ENCODE results near the gene TIGD4. TPM values are rescaled to one million over a fixed set of nuclear protein-coding genes. Genes with fewer than 3 reads are reported as not detected.

Gene TIGD4
- total RNA-seq: under 1 TPM in 2 of 4 donors, not detected in 2; 0.57 to 0.94 TPM

- Histone ChIP-seq H3K36me3 (no peaks in the 10 kb centered on the region), H3K9me3 (no peaks in the 10 kb centered on the region), H3K27me3 (no peaks in the 10 kb centered on the region), H3K4me1 (peaks cover 0 to 26% (median 0%) of the 10 kb centered on the region in 4 donors), H3K4me3 (peak within 1 kb of the TSS; percentile 69 to 85 (median 74)), H3K27ac (peak within 1 kb of the TSS; percentile 83 to 89 (median 87))
- peak; percentile 92 to 98 (median 98) for DNase-seq
- TF ChIP-seq POLR2A (IDR thresholded peaks at IDR 0.05): peak; percentile 45 to 73
- TF ChIP-seq, protein P1, sequence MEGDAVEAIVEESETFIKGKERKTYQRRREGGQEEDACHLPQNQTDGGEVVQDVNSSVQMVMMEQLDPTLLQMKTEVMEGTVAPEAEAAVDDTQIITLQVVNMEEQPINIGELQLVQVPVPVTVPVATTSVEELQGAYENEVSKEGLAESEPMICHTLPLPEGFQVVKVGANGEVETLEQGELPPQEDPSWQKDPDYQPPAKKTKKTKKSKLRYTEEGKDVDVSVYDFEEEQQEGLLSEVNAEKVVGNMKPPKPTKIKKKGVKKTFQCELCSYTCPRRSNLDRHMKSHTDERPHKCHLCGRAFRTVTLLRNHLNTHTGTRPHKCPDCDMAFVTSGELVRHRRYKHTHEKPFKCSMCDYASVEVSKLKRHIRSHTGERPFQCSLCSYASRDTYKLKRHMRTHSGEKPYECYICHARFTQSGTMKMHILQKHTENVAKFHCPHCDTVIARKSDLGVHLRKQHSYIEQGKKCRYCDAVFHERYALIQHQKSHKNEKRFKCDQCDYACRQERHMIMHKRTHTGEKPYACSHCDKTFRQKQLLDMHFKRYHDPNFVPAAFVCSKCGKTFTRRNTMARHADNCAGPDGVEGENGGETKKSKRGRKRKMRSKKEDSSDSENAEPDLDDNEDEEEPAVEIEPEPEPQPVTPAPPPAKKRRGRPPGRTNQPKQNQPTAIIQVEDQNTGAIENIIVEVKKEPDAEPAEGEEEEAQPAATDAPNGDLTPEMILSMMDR (IDR thresholded peaks at IDR 0.05): peak in 3 of 6 experiments; percentile 12 to 30 (median 22)
Measured at GRCh38 chr4:152779513-152780266, at the start of gene TIGD4, which contains the start of gene ARFIP1. TIGD4 (minus strand) TSS chr4:152779730; CDS start chr4:152771004, 8,726 bp downstream. ARFIP1 (plus strand) TSS chr4:152779954; CDS start chr4:152829634, 49,680 bp downstream.

DNA sequence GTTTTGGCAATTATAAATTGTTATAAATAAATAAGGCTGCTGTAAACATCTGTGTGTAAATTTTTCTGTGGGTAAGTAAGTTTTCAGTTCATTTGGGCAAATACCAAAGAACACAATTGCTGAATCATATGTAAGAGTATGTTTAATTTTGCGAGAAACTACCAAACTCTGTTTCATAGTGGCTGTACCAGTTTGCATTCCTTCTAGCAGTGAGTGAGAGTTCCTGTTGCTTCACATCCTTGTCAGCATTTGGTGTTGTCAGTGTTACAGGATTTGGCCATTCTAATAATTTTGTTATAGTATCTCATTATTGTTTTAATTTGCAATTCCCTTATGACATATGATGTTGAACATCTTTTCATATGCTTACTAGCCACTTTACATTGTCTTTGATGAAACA lies 48.6 kb upstream of the TIGD4 start:
- H3K36me3 ChIP-seq: no peaks in the 10 kb centered on the region
- TF ChIP-seq POLR2A (IDR thresholded peaks at IDR 0.05): no peak
- TF ChIP-seq, protein P1 (IDR thresholded peaks at IDR 0.05): no peak
- DNase-seq: no peak
- H3K27ac ChIP-seq: no peak overlapping the region
- no peaks in the 10 kb centered on the region for H3K9me3 ChIP-seq
- no peaks in the 10 kb centered on the region for H3K4me1 ChIP-seq
- no peak overlapping the region for H3K4me3 ChIP-seq
- H3K27me3 ChIP-seq: no peaks in the 10 kb centered on the region

DNA sequence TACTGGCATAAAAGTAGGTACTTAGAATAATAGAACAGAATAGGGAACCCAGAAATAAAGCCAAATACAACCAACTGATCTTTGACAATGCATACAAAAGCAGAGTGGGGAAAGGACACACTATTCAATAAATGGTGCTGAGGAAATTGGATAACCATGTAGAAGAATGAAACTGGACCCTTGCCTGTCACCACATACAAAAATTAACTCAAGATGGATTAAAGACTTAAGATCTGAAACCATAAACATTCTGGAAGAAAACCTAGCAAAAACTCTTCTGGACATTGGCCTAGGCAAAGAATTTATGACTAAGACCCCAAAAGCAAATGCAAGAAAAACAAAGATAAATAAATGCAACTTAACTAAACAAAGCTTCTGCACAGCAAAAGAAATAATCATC lies 45.8 kb upstream of the TIGD4 start:
- Histone ChIP-seq H3K4me3 (no peak overlapping the region), H3K27ac (no peak overlapping the region), H3K27me3 (no peaks in the 10 kb centered on the region), H3K4me1 (no peaks in the 10 kb centered on the region), H3K36me3 (no peaks in the 10 kb centered on the region), H3K9me3 (no peaks in the 10 kb centered on the region)
- TF ChIP-seq POLR2A (IDR thresholded peaks at IDR 0.05): no peak
- TF ChIP-seq, protein P1 (IDR thresholded peaks at IDR 0.05): no peak
- DNase-seq: no peak

DNA sequence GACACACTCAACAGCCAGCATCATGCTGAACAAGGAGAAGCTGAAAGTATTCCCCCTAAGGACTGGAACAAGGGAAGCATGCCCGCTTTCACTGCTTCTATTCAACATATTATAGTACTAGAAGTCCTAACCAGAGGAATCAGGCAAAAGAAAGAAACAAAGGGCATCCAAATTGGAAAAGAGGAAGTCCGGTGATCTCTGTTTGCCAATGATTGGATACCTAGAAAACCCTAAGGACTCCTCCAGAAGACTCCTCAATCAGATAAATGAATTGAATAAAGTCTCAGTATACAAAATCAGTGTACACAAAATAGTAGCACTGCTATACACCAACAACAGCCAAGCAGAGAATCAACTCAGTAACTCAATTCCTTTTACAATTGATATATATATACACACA lies 45.0 kb upstream of the TIGD4 start:
- H3K27ac ChIP-seq: no peak overlapping the region
- TF ChIP-seq, protein P1 (IDR thresholded peaks at IDR 0.05): no peak
- no peak for TF ChIP-seq POLR2A (IDR thresholded peaks at IDR 0.05)
- H3K36me3 ChIP-seq: no peaks in the 10 kb centered on the region
- DNase-seq: no peak
- H3K9me3 ChIP-seq: no peaks in the 10 kb centered on the region
- H3K4me3 ChIP-seq: no peak overlapping the region
- H3K27me3 ChIP-seq: no peaks in the 10 kb centered on the region
- no peaks in the 10 kb centered on the region for H3K4me1 ChIP-seq

- H3K36me3 ChIP-seq: no peaks in the 10 kb centered on the region
- no peak for TF ChIP-seq POLR2A (IDR thresholded peaks at IDR 0.05)
- TF ChIP-seq, protein P1 (IDR thresholded peaks at IDR 0.05): no peak
- no peaks in the 10 kb centered on the region for H3K4me1 ChIP-seq
- H3K27ac ChIP-seq: no peak overlapping the region
- DNase-seq: no peak
- H3K9me3 ChIP-seq: no peaks in the 10 kb centered on the region
- H3K4me3 ChIP-seq: no peak overlapping the region
- no peaks in the 10 kb centered on the region for H3K27me3 ChIP-seq
Measured at GRCh38 chr4:152822323-152822722, 42.8 kb upstream of the TIGD4 start.

Measured in Peyer's patch (tissue), 4 donors.